ENCODE data around the gene DIAPH2. TPM values are rescaled to one million over a fixed set of nuclear protein-coding genes. Genes with fewer than 3 reads are reported as not detected.

The DIAPH2 gene
- total RNA-seq, 2 donors from 2014 or later: 19.1 to 31.9 TPM

- intact Hi-C loops (cut with DNase I): no loop called here
- DNase-seq: no peak
- TF ChIP-seq CTCF (IDR thresholded peaks at IDR 0.05): no peak
- no peaks in the 10 kb centered on the region for H3K9me3 ChIP-seq
- H3K27me3 ChIP-seq: no peaks in the 10 kb centered on the region
- no peak overlapping the region for H3K9ac ChIP-seq (ENCODE audit: low read depth in 2 of 2, low read length in 2 of 2)
- H3K36me3 ChIP-seq: no peaks in the 10 kb centered on the region
- H3K4me3 ChIP-seq: no peak overlapping the region
- H3K4me1 ChIP-seq: no peaks in the 10 kb centered on the region
- no peak overlapping the region for H3K27ac ChIP-seq
These were observed 879.9 kb downstream of the DIAPH2 start for GRCh38 chrX:97564496-97564895.

- no peak for DNase-seq
- Histone ChIP-seq H3K27me3 (no peaks in the 10 kb centered on the region), H3K9ac (ENCODE audit: low read depth in 2 of 2, low read length in 2 of 2) (no peak overlapping the region), H3K27ac (no peak overlapping the region), H3K4me1 (no peaks in the 10 kb centered on the region), H3K9me3 (no peaks in the 10 kb centered on the region), H3K36me3 (no peaks in the 10 kb centered on the region), H3K4me3 (no peak overlapping the region)
- no peak for TF ChIP-seq CTCF (IDR thresholded peaks at IDR 0.05)
- intact Hi-C loops (cut with DNase I): no loop called here
These were observed 902.5 kb downstream of the DIAPH2 start for GRCh38 chrX:97587171-97587570.

GRCh38 chrX:97594646-97595224, 910.1 kb downstream of the DIAPH2 start:
- no peaks in the 10 kb centered on the region for H3K36me3 ChIP-seq
- intact Hi-C loops (cut with DNase I): no loop called here
- no peaks in the 10 kb centered on the region for H3K9me3 ChIP-seq
- no peak for TF ChIP-seq CTCF (IDR thresholded peaks at IDR 0.05)
- DNase-seq: no peak
- no peak overlapping the region for H3K4me3 ChIP-seq
- H3K27ac ChIP-seq: no peak overlapping the region
- no peaks in the 10 kb centered on the region for H3K4me1 ChIP-seq
- H3K27me3 ChIP-seq: no peaks in the 10 kb centered on the region
- H3K9ac ChIP-seq (ENCODE audit: low read depth in 2 of 2, low read length in 2 of 2): no peak overlapping the region

- no peak for TF ChIP-seq CTCF (IDR thresholded peaks at IDR 0.05)
- Histone ChIP-seq H3K27me3 (no peaks in the 10 kb centered on the region), H3K27ac (no peak overlapping the region), H3K9ac (ENCODE audit: low read depth in 2 of 2, low read length in 2 of 2) (no peak overlapping the region), H3K36me3 (no peaks in the 10 kb centered on the region), H3K4me3 (no peak overlapping the region), H3K9me3 (no peaks in the 10 kb centered on the region), H3K4me1 (no peaks in the 10 kb centered on the region)
- intact Hi-C loops (cut with DNase I): no loop called here
- no peak for DNase-seq
These were observed 913.3 kb downstream of the DIAPH2 start for GRCh38 chrX:97597954-97598353.

- Histone ChIP-seq H3K9me3 (no peaks in the 10 kb centered on the region), H3K36me3 (no peaks in the 10 kb centered on the region), H3K4me3 (no peak overlapping the region), H3K9ac (ENCODE audit: low read depth in 2 of 2, low read length in 2 of 2) (no peak overlapping the region), H3K27ac (no peak overlapping the region), H3K27me3 (no peaks in the 10 kb centered on the region), H3K4me1 (no peaks in the 10 kb centered on the region)
- TF ChIP-seq CTCF (IDR thresholded peaks at IDR 0.05): no peak
- intact Hi-C loops (cut with DNase I): no loop called here
- DNase-seq: peak; percentile 23
These were observed 918.0 kb downstream of the DIAPH2 start for GRCh38 chrX:97602465-97603258.
